Type B pancreatic cell (in vitro differentiated cells): Measurements from ENCODE around the gene KLC3. TPM values are rescaled to one million over a fixed set of nuclear protein-coding genes. Genes with fewer than 3 reads are reported as not detected.

Experiments
- DNase-seq: peaks from one replicate; pipeline ENCODE4 v3.0.0; 2021; ENCODE audit warnings: mixed read lengths; ENCODE audit not compliant: unreplicated experiment; ENCODE audit errors: extremely low spot score
- H3K27ac Mint-ChIP-seq: 2 replicates; pipeline ENCODE4 v1.8.0; 2021; ENCODE audit warnings: mild to moderate bottlenecking, mixed read lengths
- H3K27me3 Mint-ChIP-seq: 2 replicates; pipeline ENCODE4 v1.8.0; 2021; ENCODE audit warnings: mixed read lengths
- H3K36me3 Mint-ChIP-seq: 2 replicates; pipeline ENCODE4 v1.8.0; 2021; ENCODE audit warnings: mixed read lengths
- H3K4me1 Mint-ChIP-seq: one replicate; pipeline ENCODE4 v1.8.0; 2021; ENCODE audit warnings: mixed read lengths; ENCODE audit not compliant: unreplicated experiment
- H3K4me3 Mint-ChIP-seq: 2 replicates; pipeline ENCODE4 v1.8.0; 2021; ENCODE audit warnings: mild to moderate bottlenecking, mixed read lengths
- H3K9me3 Mint-ChIP-seq: 2 replicates; pipeline ENCODE4 v1.8.0; 2021; ENCODE audit warnings: mixed read lengths
- total RNA-seq: library from RNA; stranded (reverse); gene quantifications from 2 replicates; pipeline ENCODE4 v1.2.1, GENCODE V29; 2021; ENCODE audit warnings: low replicate concordance
- TF ChIP-seq, protein P1 (sequence below): fragments of 200-600 bp; sonication (generic); conservative IDR thresholded peaks from 2 replicates; pipeline ENCODE4 v1.5.0; 2021; ENCODE audit warnings: antibody characterized with exemption, mild to moderate bottlenecking

The KLC3 gene
- total RNA-seq, 1 donor from 2014 or later = 4.9 TPM

DNA sequence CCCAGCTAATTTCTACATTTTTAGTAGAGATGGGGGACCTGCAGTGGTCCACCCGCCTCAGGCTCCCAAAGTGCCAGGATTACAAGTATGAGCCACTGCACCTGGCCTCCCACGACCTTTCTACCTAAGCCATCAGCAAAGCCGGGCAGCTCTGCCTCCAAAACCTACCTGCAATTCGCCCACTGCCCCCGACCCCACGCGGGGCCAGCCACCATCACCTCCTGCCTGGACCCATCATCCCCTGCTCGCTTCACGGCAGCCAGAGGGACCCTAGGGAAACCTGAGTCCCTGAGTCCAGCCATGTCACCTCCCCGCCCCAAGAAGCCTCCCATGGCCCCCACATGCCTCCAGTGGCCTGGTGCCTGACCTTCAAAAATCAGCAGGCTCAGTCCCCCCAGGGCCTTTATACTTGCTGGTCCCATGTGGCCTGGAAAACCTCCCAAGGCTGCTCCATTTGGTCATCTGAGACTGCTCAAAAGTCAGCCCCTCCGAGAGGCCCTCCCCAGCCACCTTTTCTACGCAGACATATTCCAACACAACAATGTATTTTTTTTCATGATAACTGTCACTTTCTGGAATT lies 17.8 kb downstream of the KLC3 start:
- Mint-ChIP-seq H3K36me3 (peaks cover 7% of the 10 kb centered on the region), H3K4me1 (no peaks in the 10 kb centered on the region), H3K4me3 (no peak overlapping the region), H3K27me3 (no peaks in the 10 kb centered on the region), H3K27ac (no peak overlapping the region), H3K9me3 (no peaks in the 10 kb centered on the region)
- no peak for DNase-seq
- TF ChIP-seq, protein P1, sequence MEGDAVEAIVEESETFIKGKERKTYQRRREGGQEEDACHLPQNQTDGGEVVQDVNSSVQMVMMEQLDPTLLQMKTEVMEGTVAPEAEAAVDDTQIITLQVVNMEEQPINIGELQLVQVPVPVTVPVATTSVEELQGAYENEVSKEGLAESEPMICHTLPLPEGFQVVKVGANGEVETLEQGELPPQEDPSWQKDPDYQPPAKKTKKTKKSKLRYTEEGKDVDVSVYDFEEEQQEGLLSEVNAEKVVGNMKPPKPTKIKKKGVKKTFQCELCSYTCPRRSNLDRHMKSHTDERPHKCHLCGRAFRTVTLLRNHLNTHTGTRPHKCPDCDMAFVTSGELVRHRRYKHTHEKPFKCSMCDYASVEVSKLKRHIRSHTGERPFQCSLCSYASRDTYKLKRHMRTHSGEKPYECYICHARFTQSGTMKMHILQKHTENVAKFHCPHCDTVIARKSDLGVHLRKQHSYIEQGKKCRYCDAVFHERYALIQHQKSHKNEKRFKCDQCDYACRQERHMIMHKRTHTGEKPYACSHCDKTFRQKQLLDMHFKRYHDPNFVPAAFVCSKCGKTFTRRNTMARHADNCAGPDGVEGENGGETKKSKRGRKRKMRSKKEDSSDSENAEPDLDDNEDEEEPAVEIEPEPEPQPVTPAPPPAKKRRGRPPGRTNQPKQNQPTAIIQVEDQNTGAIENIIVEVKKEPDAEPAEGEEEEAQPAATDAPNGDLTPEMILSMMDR = no peak

DNA sequence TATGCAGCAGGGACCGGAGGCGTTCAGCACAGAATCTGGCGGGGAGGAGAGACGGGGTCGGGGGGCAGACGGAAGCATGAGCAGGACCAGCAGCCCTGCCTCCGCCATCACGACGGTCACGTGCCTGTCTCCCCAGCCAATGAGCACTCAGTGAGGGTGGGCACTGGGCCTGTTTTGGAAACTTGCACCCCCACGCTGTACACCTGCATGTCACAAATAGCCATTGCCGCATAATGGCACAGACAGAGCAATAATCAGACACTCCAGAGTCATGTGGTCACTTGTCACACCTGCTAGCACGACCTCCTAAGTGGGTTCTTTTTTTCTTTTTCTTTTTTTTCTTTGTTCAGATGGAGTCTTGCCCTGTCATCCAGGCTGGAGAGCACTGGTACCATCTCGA lies 21.1 kb downstream of the KLC3 start:
- H3K9me3 Mint-ChIP-seq = no peaks in the 10 kb centered on the region

DNA sequence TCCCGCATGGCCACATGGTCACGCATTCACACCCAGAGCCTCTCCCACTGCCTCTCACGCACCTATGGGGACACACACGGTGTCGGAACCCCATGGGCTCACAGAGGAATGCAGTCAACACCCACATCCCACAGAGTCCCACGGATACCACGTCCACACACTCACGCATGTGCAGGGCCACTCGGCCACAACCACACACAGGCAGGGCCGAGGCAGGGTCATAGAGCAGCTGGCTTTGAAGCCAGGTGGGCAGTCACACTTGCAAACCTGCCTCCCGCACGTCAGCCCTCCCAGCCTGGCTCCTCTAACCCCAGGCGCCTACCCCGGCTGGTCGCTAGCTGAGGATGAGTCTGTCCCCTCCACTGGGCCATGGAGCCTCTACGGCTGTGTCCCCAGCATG lies 21.7 kb downstream of the KLC3 start:
- no peak overlapping the region for H3K27ac Mint-ChIP-seq
- DNase-seq = no peak
- peaks cover 3% of the 10 kb centered on the region for H3K36me3 Mint-ChIP-seq

More for the DNA sequence above, 21.1 kb downstream of the KLC3 start:
- no peak overlapping the region for H3K27ac Mint-ChIP-seq
- TF ChIP-seq, protein P1 = no peak
- H3K27me3 Mint-ChIP-seq = no peaks in the 10 kb centered on the region
- H3K4me3 Mint-ChIP-seq = no peak overlapping the region
- H3K36me3 Mint-ChIP-seq = peaks cover 3% of the 10 kb centered on the region
- DNase-seq = no peak
- no peaks in the 10 kb centered on the region for H3K4me1 Mint-ChIP-seq

DNA sequence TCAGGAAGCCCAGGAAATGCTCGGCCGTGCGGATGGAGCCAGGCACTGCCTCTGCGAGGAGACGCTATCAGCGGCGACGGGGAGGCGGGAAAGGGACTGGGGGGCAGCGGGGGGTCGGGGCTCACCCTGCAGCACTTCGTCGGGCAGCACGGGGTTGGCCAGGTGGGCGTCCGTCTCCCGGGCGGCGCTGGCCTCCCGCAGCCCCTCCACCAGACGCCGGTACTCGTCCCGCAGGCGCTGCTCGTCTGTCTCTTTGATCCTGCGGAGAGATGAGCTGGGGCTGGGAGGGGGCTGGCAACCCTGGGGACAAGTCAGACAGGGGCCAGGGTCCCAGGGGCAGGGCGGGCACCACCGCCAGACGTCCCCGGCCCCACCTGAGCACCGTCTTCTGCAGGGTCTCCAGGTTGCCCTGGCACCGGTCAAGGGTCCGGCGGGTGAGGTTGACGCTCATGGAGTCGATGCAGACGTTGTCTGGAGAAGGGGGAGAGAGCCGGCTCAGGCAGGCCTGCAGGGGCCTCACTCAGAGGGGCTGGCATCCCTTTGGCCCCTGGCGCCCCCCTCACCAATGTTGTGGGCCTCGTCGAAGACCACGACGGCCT lies 23.4 kb downstream of the KLC3 start:
- peaks cover 3% of the 10 kb centered on the region for H3K36me3 Mint-ChIP-seq
- no peak overlapping the region for H3K27ac Mint-ChIP-seq
- DNase-seq = no peak
- H3K9me3 Mint-ChIP-seq = no peaks in the 10 kb centered on the region
- H3K4me1 Mint-ChIP-seq = peaks cover 3% of the 10 kb centered on the region
- H3K4me3 Mint-ChIP-seq = no peak overlapping the region
- TF ChIP-seq, protein P1 = no peak
- no peaks in the 10 kb centered on the region for H3K27me3 Mint-ChIP-seq

More for the DNA sequence above, 21.7 kb downstream of the KLC3 start:
- no peaks in the 10 kb centered on the region for H3K27me3 Mint-ChIP-seq
- no peaks in the 10 kb centered on the region for H3K9me3 Mint-ChIP-seq
- TF ChIP-seq, protein P1 = no peak
- H3K4me1 Mint-ChIP-seq = no peaks in the 10 kb centered on the region
- H3K4me3 Mint-ChIP-seq = no peak overlapping the region

DNA sequence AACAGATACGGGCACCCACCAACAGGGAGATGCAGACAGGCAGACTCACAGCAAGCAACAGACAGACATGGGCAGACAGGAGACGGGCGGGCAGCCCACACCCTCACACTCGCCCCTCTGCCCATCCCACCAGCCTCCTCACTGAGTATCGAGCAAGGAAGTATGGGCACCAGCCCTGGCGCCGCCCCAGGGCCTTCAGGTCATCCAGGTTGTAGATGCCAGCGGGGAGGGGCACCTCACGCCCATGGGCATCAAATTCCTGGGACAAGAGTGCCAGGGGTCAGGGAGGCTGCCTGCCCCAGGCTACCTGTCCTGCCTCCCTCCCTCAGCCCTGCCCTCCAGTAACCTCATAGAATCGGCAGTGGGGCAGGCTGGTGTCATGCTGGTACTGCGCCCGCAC lies 24.1 kb downstream of the KLC3 start:
- TF ChIP-seq, protein P1 = no peak
- Mint-ChIP-seq H3K36me3 (peaks cover 3% of the 10 kb centered on the region), H3K4me3 (no peak overlapping the region), H3K4me1 (peaks cover 3% of the 10 kb centered on the region), H3K27ac (no peak overlapping the region), H3K27me3 (no peaks in the 10 kb centered on the region), H3K9me3 (no peaks in the 10 kb centered on the region)
- no peak for DNase-seq
